Activated naive CD4-positive, alpha-beta T cell (primary cell): ENCODE results near the gene MPPED1.

Experiments
- DNase-seq, 4 experiments: peaks; one replicate each; lab custom pipeline; 2025; lab: John Stamatoyannopoulos, UW

Gene MPPED1

GRCh38 chr22:43476751-43477725 is 65.2 kb downstream of the MPPED1 start:
- DNase-seq: no peak

GRCh38 chr22:43477966-43478365 is 66.2 kb downstream of the MPPED1 start:
- no peak for DNase-seq

DNA sequence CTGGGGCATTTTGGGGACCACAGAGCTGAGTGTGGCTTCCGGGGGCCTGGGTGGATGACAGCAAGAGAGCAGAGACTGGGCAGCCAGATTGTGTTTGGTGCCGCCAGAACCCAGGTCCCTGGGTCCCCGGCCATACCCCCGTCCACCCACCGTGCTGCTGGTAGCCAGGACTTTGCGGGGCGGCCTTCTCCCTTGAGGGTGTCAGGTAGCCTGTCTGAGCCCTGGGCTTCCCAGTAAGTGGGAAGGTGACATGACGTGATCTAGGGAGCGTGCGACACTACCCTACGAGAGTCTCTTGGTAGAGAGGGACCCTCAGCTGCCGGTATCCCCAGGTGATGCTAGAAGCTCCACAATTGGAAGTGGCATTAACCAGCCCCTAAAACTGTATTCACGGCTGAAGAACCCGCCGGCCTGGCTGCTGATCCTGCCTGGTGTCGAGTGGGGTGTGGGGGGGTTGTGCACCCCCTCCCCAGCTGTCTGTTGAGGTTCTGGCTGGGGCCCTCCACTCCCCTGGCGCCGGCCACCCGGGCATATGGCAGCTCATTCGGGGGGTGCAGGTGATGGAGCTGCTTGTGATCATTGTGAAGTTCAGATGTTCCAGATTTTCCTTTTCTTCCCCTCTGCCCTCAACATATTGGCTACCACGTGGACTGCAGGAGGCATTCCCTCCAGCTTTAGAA is 66.9 kb downstream of the MPPED1 start:
- DNase-seq: no peak

DNA sequence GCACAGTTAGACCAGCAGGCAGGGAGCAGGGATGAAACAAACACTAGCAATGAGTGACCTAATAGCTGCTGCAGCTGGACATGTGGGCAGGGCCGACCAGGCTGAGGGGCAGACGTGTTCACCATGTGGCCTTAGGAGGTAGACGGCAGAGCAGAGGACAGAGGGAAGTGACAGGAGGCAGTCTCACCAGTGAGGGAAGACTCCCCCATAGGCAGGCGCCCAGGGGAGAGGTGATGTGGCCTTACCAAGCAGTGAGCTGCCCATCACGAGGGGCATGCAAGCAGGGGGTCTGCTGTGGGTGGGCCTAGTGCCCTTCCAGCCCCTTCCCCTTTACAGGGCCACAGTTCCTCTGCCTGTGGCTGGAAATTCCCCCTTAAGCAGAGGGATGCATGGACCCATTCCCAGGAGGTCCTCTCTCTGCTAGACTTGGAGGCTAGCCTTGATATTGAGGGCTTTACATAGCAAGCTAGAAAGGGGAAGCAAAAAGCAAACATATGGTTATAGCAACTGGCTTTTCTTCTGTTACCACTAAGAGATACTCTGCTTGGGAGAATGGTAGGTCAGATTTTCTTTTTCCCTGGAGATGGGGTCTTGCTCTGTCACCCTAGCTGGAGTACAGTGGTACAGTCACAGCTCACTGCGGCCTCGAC is 67.6 kb downstream of the MPPED1 start:
- DNase-seq: no peak

DNA sequence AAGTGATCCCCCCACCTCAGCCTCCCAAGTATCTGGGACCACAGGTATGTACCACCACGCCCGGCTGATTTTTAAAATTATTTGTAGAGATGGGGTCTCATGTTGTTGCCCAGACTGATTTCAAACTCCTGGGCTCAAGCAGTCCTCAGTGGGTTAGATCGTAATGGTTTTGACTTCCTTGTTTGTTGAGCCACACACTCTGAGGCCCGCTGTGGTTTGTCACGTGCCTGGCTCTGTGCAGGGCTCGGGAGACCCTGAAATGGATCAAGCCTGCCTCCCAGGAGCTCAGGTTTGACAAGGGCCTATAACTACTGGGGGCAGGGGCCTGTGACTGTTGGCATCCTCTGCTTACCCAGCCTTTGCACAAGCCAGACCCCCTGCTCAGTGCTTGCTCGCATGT is 68.1 kb downstream of the MPPED1 start:
- no peak for DNase-seq

DNA sequence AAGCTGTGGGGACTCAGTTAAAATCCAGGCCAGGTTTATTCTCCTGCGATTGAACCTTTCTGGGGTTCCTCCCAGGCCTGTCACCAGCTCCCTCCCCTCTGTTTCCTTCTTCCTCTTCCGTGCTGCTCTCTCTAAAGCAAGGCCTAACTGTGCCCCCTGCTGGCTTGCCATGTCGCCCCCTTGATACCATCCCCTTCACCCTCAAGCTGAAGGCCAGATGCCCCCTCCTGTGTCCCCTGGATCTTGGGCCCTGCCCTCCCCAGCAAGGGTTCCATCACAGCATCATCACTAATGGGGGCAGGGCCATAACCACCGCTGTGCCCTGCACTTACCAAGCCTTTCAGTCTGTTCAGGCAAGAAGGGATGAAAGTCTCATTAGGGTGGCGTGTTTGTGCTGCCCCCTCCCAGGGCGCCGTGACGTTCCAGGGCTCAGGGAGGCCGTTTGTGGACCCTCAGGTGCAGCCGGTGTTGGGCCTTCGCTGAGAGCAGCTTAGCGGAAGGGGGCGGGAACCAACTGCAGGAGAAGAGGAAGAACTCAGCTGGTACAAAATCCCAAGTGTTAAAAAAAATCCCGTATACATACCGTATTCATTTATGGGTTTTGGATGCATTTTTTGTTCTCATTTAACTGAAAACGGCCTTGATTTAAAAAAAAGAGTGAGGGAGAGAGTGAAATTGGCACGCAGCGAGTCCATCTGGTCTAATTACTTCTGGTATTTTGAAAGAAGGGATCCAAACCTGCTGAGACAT is 69.9 kb downstream of the MPPED1 start:
- DNase-seq: peak in 1 of 4 experiments; percentile 5

- no peak for DNase-seq
These were observed 70.5 kb downstream of the MPPED1 start for GRCh38 chr22:43482318-43482625.

- DNase-seq: no peak
These were observed 71.5 kb downstream of the MPPED1 start for GRCh38 chr22:43483266-43483665.

- DNase-seq: no peak
These were observed 71.9 kb downstream of the MPPED1 start for GRCh38 chr22:43483669-43484068.

DNA sequence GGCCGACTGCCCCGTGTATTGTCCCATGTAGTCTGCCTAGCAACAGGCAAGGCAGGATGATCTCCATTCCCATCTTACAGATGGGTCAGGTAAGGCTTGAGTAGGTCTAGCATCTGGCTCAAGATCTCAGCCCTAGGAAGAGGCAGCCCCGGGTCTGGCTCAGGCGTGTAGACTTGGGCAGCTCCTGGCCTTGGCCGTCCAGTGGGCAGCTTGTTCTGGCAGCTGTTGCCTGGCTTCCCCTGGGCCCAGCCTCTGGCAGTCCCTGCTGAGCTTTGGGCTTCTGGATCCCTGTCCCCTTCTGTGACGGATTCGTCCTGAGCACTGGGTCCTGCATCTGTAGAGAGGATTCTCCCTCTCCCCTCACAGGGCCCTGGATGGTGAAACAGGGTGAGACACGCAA is 72.4 kb downstream of the MPPED1 start:
- no peak for DNase-seq

- DNase-seq: no peak
These were observed 73.8 kb downstream of the MPPED1 start for GRCh38 chr22:43485502-43486089.

DNA sequence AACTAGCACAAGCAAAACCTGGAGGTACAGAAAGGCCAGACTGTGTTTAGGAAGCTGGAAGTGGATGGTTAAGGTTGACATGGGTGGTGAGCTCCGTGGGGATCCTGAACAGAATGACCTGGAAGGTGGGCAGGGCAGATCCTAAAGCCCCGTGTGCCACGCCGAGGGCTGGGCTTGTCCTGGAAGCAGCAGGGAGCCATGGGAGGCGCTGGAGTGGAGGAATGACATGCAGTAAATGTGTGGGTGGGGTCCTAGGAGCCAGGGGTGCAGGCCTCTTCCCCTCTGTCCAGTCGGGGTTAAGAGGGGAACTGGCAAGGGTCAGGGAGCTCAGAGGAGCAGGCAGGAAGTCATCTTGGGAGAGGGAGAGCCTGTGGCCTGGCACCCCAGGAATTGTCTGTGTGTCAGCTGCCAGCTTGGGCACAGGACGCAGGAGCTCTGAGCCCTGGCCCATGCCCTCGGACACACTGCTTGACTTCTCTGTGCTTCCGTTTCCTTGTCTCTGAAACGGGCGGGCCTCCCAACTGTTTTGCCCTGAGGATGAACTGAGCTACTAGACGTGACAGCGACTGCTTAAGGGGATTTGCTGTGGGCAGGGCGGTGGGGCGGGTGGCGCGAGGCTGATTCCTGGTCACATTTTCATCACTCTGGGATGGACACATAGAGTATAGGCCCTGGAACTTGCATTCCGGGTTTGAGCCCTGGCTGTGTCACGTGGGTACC is 75.7 kb downstream of the MPPED1 start:
- no peak for DNase-seq

DNA sequence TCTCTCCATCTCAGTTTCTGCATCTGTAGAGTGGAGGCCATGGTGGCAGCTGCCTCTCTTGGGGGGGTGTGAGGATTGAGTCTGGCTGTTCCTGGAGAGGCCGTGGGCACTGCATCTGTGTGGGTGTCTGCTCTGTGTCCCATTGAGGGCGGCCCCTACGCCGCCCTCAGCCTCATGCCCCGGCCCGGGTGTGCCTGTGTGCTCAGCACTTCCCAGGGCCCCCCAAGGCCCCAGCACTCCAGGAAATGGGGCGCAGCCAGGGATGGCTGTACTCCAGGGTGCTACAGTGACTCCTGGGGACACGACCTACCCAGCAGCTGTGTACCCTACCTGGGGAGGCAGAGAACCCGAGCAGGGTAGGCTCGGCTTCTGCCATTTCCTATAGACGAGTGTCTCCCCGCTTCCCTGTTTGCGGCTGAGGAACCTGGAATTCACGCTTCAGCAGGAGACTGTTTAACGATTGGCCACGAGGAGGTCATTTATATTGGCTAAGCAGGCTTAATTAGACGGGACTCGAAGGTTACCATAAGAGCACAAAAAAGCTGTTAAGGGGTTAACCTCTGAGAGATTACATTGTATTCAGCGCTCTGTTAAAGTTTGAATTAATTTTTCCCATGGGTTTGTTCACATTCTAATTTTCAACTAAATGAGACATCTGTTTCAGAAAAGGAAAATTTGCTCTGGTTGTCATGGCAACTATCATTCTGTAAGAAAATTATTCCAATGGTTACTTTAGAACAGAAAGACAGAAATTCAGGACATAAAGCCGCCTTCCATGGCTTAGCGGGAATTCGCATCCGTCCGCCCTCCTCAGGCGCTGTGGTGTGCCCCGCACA is 76.4 kb downstream of the MPPED1 start:
- DNase-seq: no peak

- no peak for DNase-seq
These were observed 77.1 kb downstream of the MPPED1 start for GRCh38 chr22:43488937-43489336.

DNA sequence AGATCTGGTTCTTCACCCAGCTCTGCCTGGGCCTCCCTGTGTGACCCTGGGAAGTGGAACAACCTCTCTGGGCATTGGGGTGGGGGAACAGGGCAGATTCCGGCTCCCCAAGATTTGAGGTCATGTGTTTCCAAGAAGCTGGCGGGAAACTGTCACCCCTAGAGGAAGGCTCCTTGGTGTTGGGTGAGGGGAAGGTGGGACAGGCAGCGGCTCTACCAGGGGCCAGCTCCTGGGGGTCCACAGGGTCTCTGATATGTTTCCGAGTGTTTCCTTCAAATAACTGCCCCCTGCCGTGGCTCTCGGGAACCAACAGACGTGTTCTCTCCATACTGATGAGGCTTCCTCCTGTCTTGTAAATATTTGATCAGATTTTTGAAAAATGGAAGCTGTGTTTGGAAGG is 78.5 kb downstream of the MPPED1 start:
- no peak for DNase-seq

- DNase-seq: no peak
These were observed 79.4 kb downstream of the MPPED1 start for GRCh38 chr22:43491177-43491576.

GRCh38 chr22:43491737-43492136 is 79.9 kb downstream of the MPPED1 start:
- DNase-seq: no peak

GRCh38 chr22:43493297-43493696 is 81.5 kb downstream of the MPPED1 start:
- DNase-seq: no peak

DNA sequence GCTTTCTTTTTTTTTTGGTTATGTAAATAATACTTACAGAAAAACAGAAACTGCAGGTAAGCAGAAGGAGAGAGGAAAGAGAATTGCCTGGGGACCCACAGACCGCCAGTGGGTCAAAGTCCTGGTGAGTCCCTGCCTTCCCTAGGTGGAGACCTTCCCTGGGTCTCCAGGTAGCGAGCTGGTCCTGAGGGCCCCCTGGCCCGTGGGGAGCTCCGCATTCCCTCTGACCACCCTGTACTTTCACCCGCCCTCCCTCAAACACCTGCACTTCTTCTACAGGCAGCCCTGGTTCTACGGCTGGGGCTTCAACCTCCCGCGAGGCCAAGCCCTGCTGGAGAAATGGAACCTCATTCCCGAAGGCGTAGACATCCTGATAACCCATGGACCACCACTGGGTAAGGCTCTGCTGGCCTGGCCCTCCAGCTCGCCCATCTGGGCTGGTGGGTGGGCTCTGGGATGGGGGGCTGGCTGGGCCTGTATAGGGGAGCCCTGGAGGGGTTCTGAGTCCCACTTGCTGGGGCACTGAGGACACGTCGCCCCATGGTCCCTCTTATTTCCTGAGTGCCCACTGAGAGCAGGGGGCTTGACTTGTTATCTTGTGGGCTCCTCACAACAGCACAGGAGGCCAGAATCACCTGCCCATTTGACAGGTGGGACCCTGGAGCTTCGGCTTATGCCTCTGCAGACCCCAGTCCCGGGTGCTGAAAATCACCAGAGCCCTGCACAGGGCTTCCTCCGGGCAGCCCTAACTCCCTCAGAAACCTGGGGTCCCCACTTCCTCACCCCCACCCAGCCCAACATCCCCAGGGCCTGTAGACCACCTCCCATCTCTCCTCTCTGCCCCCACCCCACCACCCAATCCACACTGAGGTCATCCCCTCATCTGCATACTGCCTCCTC is 86.4 kb downstream of the MPPED1 start:
- DNase-seq: no peak
